Measurements from ENCODE around the gene DLK2. TPM values are rescaled to one million over a fixed set of nuclear protein-coding genes. Genes with fewer than 3 reads are reported as not detected.
"Not testable (repeated sequence)": the region's sequence is repeated elsewhere in the genome, so short reads cannot be mapped to it uniquely, and the experiment has no call there.

DLK2 gene
- total RNA-seq, 1 donor from 2014 or later: 0.18 TPM

- H3K27ac Mint-ChIP-seq (ENCODE audit: unreplicated experiment): no peak overlapping the region
- H3K4me3 Mint-ChIP-seq (ENCODE audit: unreplicated experiment): no peak overlapping the region
- H3K4me1 Mint-ChIP-seq (ENCODE audit: unreplicated experiment): no peaks in the 10 kb centered on the region
- H3K9me3 Mint-ChIP-seq (ENCODE audit: unreplicated experiment): no peaks in the 10 kb centered on the region
- no peak for TF ChIP-seq CTCF (IDR thresholded peaks at IDR 0.05; ENCODE audit: unreplicated experiment)
- DNase-seq (ENCODE audit: low spot score): no peak
- no peaks in the 10 kb centered on the region for H3K36me3 Mint-ChIP-seq (ENCODE audit: low read depth, unreplicated experiment)
- H3K27me3 Mint-ChIP-seq (ENCODE audit: unreplicated experiment): peaks cover 1% of the 10 kb centered on the region
Observed at GRCh38 chr6:43413002-43413401, 42.3 kb downstream of the DLK2 start.

GRCh38 chr6:43412541-43412940 lies 42.8 kb downstream of the DLK2 start:
- H3K4me3 Mint-ChIP-seq (ENCODE audit: unreplicated experiment): no peak overlapping the region
- H3K27ac Mint-ChIP-seq (ENCODE audit: unreplicated experiment): no peak overlapping the region
- no peak for DNase-seq (ENCODE audit: low spot score)
- peaks cover 1% of the 10 kb centered on the region for H3K27me3 Mint-ChIP-seq (ENCODE audit: unreplicated experiment)
- no peak for TF ChIP-seq CTCF (IDR thresholded peaks at IDR 0.05; ENCODE audit: unreplicated experiment)
- no peaks in the 10 kb centered on the region for H3K4me1 Mint-ChIP-seq (ENCODE audit: unreplicated experiment)
- no peaks in the 10 kb centered on the region for H3K9me3 Mint-ChIP-seq (ENCODE audit: unreplicated experiment)
- no peaks in the 10 kb centered on the region for H3K36me3 Mint-ChIP-seq (ENCODE audit: low read depth, unreplicated experiment)

- H3K4me1 Mint-ChIP-seq (ENCODE audit: unreplicated experiment); H3K36me3 Mint-ChIP-seq (ENCODE audit: low read depth, unreplicated experiment); DNase-seq (ENCODE audit: low spot score); H3K9me3 Mint-ChIP-seq (ENCODE audit: unreplicated experiment); H3K27ac Mint-ChIP-seq (ENCODE audit: unreplicated experiment); H3K27me3 Mint-ChIP-seq (ENCODE audit: unreplicated experiment); H3K4me3 Mint-ChIP-seq (ENCODE audit: unreplicated experiment): not testable (repeated sequence)
Observed at GRCh38 chr6:43410776-43411175, 44.6 kb downstream of the DLK2 start.

- peaks cover 3% of the 10 kb centered on the region for H3K36me3 Mint-ChIP-seq (ENCODE audit: low read depth, unreplicated experiment)
- H3K4me3 Mint-ChIP-seq (ENCODE audit: unreplicated experiment): no peak overlapping the region
- H3K9me3 Mint-ChIP-seq (ENCODE audit: unreplicated experiment): no peaks in the 10 kb centered on the region
- H3K27me3 Mint-ChIP-seq (ENCODE audit: unreplicated experiment): peaks cover 1% of the 10 kb centered on the region
- DNase-seq (ENCODE audit: low spot score): no peak
- TF ChIP-seq CTCF (IDR thresholded peaks at IDR 0.05; ENCODE audit: unreplicated experiment): no peak
- H3K4me1 Mint-ChIP-seq (ENCODE audit: unreplicated experiment): no peaks in the 10 kb centered on the region
- H3K27ac Mint-ChIP-seq (ENCODE audit: unreplicated experiment): no peak overlapping the region
Observed at GRCh38 chr6:43408259-43408658, 47.1 kb downstream of the DLK2 start.

- TF ChIP-seq CTCF (IDR thresholded peaks at IDR 0.05; ENCODE audit: unreplicated experiment): no peak
- no peak for DNase-seq (ENCODE audit: low spot score)
- no peak overlapping the region for H3K4me3 Mint-ChIP-seq (ENCODE audit: unreplicated experiment)
- no peak overlapping the region for H3K27ac Mint-ChIP-seq (ENCODE audit: unreplicated experiment)
- no peaks in the 10 kb centered on the region for H3K4me1 Mint-ChIP-seq (ENCODE audit: unreplicated experiment)
- H3K36me3 Mint-ChIP-seq (ENCODE audit: low read depth, unreplicated experiment): peaks cover 3% of the 10 kb centered on the region
- H3K9me3 Mint-ChIP-seq (ENCODE audit: unreplicated experiment): no peaks in the 10 kb centered on the region
- H3K27me3 Mint-ChIP-seq (ENCODE audit: unreplicated experiment): peaks cover 1% of the 10 kb centered on the region
Observed at GRCh38 chr6:43407296-43407695, 48.1 kb downstream of the DLK2 start.

- no peak for TF ChIP-seq CTCF (IDR thresholded peaks at IDR 0.05; ENCODE audit: unreplicated experiment)
- Mint-ChIP-seq H3K36me3 (ENCODE audit: low read depth, unreplicated experiment) (peaks cover 3% of the 10 kb centered on the region), H3K9me3 (ENCODE audit: unreplicated experiment) (no peaks in the 10 kb centered on the region), H3K27ac (ENCODE audit: unreplicated experiment) (no peak overlapping the region), H3K4me3 (ENCODE audit: unreplicated experiment) (no peak overlapping the region), H3K27me3 (ENCODE audit: unreplicated experiment) (peaks cover 1% of the 10 kb centered on the region), H3K4me1 (ENCODE audit: unreplicated experiment) (peaks cover 3% of the 10 kb centered on the region)
- no peak for DNase-seq (ENCODE audit: low spot score)
Observed at GRCh38 chr6:43405354-43405753, 50.0 kb downstream of the DLK2 start.

All from endothelial cell (in vitro differentiated cells).